ENCODE measurements around the gene VPS37D.
"Not testable (repeated sequence)": the region's sequence is repeated elsewhere in the genome, so short reads cannot be mapped to it uniquely, and the experiment has no call there.

The VPS37D gene, protein sequence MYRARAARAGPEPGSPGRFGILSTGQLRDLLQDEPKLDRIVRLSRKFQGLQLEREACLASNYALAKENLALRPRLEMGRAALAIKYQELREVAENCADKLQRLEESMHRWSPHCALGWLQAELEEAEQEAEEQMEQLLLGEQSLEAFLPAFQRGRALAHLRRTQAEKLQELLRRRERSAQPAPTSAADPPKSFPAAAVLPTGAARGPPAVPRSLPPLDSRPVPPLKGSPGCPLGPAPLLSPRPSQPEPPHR

DNA sequence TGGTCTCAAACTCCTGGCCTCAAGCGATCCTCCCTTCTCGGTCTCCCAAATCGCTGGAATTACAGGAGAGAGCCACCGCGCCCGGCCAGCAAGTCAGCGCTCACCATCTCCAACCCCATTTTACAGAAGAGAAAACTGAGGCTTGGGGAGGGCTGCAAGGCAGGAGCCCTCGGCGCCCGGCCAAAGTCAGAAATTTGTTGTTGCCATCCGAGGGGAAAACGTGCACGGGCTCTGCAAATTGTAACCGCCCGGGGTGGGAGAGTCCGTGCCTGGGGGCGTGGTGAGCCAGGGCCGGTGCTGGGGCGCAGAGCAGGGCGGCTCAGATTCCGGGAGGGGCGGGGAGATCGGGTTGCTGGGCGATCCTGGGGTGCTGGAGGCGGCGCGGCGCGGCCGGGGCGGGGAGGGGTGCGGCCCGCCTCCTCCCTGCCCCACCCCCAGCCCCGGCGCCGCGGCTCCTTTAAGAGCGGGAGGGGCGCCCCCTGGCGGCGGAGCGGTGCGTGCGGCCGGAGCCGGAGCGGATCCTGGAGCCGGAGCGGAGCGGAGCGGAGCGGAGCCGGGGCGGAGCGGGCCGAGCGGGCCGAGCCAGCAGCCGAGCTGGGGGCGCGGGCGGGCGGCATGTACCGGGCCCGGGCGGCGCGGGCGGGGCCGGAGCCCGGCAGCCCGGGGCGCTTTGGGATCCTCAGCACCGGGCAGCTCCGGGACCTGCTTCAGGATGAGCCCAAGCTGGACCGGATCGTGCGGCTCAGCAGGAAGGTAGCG is at the start of gene VPS37D:
VPS37D (plus strand) TSS at position 488 of the 759 bp plus-strand sequence; CDS start at position 616, 128 bp downstream.
- H3K27ac ChIP-seq: peak within 1 kb of the TSS; percentile 84
- TF ChIP-seq, protein P1, sequence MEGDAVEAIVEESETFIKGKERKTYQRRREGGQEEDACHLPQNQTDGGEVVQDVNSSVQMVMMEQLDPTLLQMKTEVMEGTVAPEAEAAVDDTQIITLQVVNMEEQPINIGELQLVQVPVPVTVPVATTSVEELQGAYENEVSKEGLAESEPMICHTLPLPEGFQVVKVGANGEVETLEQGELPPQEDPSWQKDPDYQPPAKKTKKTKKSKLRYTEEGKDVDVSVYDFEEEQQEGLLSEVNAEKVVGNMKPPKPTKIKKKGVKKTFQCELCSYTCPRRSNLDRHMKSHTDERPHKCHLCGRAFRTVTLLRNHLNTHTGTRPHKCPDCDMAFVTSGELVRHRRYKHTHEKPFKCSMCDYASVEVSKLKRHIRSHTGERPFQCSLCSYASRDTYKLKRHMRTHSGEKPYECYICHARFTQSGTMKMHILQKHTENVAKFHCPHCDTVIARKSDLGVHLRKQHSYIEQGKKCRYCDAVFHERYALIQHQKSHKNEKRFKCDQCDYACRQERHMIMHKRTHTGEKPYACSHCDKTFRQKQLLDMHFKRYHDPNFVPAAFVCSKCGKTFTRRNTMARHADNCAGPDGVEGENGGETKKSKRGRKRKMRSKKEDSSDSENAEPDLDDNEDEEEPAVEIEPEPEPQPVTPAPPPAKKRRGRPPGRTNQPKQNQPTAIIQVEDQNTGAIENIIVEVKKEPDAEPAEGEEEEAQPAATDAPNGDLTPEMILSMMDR (conservative IDR thresholded peaks at IDR 0.05): peak; percentile 97

DNA sequence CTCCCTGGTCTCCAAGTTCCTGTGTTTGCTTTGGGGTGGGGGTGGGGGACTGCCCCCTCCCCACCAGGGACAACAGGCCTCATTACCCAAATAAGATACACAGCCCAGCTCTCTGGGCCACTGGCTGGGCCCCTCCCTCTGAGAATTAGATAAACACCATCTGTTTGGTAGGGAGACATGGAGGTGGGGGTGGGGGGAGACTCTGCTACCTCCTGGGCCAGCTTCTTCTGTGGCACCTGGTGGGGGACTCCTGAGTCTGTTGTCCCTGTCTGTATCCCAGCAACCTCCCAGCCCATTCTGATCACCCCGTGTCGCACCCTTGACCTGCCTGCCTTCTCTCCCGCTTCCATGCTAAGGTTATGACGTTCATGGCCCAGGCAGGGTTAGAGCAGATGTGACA is 49.1 kb upstream of the VPS37D start:
- TF ChIP-seq, protein P1 (conservative IDR thresholded peaks at IDR 0.05): no peak
- no peak overlapping the region for H3K27ac ChIP-seq

DNA sequence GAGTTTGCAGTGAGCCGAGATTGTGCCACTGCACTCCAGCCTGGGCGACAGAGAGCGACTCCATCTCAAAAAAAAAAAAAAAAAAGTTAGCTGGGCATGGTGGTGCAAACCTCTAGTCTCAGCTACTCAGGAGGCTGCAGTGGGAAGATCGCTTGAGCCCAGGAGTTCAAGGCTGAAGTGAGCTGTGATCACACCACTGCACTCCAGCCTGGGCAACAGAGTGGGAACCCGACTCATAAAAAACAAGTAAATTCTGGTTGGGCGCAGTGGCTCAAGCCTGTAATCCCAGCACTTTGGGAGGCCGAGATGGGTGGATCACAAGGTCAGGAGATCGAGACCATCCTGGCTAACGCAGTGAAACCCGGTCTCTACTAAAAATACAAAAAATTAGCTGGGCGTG is 48.2 kb upstream of the VPS37D start:
- H3K27ac ChIP-seq: not testable (repeated sequence)

DNA sequence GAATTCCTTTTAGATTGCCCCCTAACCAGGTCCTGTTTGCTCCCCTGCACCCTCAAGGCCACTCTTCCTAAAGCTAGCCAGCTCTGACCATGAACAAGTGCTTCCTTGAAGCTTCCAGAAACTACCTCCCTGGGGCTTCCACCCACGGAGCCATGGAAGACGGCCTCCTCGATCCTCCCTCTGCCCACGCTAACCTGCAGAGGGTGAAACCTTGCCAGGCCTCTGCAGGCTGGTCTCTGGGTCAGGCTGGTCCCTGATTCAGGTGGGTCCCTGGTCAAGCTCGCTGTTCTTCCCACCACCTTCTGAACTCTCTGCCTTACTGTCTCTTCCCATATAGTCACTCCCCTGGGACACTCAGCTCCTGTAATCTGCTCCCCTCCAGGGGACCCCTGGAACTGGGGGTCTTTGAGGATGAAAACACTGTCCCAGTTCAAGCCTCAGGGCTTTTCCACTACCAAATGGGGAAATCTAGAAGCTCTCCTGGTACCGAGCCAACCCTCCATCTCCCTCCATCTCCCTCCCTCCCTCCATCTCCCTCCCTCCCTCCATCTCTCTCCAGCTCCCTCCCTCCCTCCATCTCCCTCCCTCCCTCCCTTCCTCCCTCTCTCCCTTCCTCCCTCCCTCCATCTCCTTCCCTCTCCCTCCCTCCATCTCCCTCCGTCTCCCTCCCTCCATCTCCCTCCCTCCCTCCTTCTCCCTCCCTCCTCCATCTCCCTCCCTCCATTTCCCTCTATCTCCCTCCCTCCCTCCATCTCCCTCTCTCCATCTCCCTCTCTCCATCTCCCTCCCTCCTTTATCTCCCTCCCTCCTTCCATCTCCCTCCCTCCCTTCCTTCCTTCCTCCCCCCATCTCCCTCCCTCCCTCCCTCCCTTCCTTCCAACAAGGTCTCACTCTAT is 46.2 kb upstream of the VPS37D start:
- TF ChIP-seq, protein P1 (conservative IDR thresholded peaks at IDR 0.05): no peak
- H3K27ac ChIP-seq: no peak overlapping the region

DNA sequence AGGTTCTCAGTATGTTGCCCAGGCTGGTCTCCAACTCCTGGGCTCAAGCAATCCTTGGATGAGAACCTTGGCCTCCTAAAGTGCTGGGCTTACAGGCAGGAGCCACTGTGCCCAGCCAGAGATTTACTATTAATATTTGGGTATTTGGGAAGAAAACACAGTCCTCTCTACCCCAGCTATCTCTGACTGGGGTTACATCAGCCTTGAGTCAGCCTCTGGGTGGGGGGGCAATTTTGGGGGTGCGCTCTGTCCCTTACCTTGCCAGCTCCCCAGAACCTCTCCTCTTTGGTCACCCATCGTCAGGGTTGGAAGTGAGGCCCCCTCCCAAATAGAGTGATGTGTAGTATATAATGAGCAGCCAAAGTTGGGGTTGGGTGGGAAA is 45.1 kb upstream of the VPS37D start:
- H3K27ac ChIP-seq: no peak overlapping the region
- TF ChIP-seq, protein P1 (conservative IDR thresholded peaks at IDR 0.05): no peak

DNA sequence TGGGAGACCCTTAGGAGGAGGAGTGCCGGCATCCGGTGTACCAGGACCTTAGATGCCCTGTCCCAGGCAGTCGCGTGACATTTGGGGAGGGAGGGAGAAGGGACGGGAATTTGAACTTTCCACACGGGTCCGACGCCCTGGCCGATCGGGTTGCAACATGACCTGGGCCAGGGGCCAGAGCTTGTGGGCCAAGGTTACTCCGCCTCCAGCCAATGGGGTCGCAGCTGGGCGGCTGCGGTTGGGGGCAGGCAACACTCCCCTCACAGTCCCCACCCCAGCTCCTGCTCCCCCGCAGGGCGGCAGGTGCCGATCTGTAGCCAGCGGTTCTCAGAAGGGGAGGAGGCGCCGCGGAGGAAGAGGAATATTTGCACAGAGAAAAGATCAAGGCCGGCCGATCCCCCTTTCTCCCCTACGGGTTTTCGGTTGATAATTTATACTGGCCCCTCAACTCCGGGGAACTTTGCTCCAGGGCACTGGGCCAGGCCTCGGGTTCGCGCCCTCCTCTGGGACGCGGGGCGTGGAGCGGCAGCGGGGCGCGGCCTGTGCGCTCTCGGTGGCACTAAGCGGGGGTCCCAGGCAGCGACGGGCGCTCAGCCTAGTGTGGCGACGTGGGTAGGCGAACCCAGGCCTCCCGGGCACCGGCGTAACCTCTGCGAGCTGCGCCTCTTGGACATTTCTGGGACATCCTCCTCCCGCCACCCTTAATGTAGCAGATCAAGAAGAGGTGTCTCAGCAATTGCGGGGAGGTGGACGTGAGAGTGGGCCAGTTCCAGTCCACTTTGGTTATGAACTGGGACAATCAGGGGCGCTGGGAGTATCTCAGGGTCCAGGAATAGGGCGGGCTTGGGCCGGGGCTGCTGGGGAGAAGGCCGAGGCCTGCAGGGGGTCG is 44.5 kb upstream of the VPS37D start:
- TF ChIP-seq, protein P1 (conservative IDR thresholded peaks at IDR 0.05): no peak
- no peak overlapping the region for H3K27ac ChIP-seq
